Neural progenitor cell (in vitro differentiated cells): ENCODE data around the gene NBPF11. TPM values are rescaled to one million over a fixed set of nuclear protein-coding genes. Genes with fewer than 3 reads are reported as not detected.
"Not testable (repeated sequence)": the region's sequence is repeated elsewhere in the genome, so short reads cannot be mapped to it uniquely, and the experiment has no call there.

Source experiments
- DNase-seq: peaks from one replicate; pipeline ENCODE4 v3.0.0-alpha.2; 2016; ENCODE audit warnings: low spot score
- H2AFZ ChIP-seq: fragments of 200-600 bp; sonication (generic); replicated peaks from 2 replicates; pipeline ENCODE4 v1.6.1; 2016; ENCODE audit warnings: antibody characterized with exemption
- H3F3A ChIP-seq: fragments of 200-600 bp; sonication (generic); 2 replicates; pipeline ENCODE4 v1.6.1; 2016; ENCODE audit warnings: antibody characterized with exemption, low read depth
- H3K27ac ChIP-seq: fragments of 200-600 bp; sonication (generic); 2 replicates; pipeline ENCODE4 v1.5.1; 2016; ENCODE audit warnings: mild to moderate bottlenecking
- H3K27me3 ChIP-seq: fragments of 200-600 bp; sonication (generic); 2 replicates; pipeline ENCODE4 v1.6.1; 2016; ENCODE audit warnings: mild to moderate bottlenecking, moderate library complexity
- H3K36me3 ChIP-seq: fragments of 200-600 bp; sonication (generic); 2 replicates; pipeline ENCODE4 v1.5.1; 2016
- H3K4me1 ChIP-seq: fragments of 200-600 bp; sonication (generic); 2 replicates; pipeline ENCODE4 v1.6.1; 2016; ENCODE audit warnings: mixed run types
- H3K4me2 ChIP-seq: fragments of 200-600 bp; sonication (generic); 2 replicates; pipeline ENCODE4 v1.6.1; 2016
- H3K4me3 ChIP-seq: fragments of 200-600 bp; sonication (generic); 2 replicates; pipeline ENCODE4 v1.5.1; 2016
- H3K79me2 ChIP-seq: fragments of 200-600 bp; sonication (generic); 2 replicates; pipeline ENCODE4 v1.6.1; 2016; ENCODE audit warnings: low read depth
- H3K9ac ChIP-seq: fragments of 200-600 bp; sonication (generic); 2 replicates; pipeline ENCODE4 v1.6.1; 2016
- H3K9me3 ChIP-seq: fragments of 200-600 bp; sonication (generic); 2 replicates; pipeline ENCODE4 v1.5.1; 2016; ENCODE audit warnings: low read depth
- H4K20me1 ChIP-seq: fragments of 200-600 bp; sonication (generic); 2 replicates; pipeline ENCODE4 v1.6.1; 2016; ENCODE audit warnings: low read depth
- H3K27ac Mint-ChIP-seq: 3 replicates; pipeline ENCODE4 v1.8.0; 2021; ENCODE audit warnings: mixed read lengths
- H3K27me3 Mint-ChIP-seq: 2 replicates; pipeline ENCODE4 v1.8.0; 2022; ENCODE audit warnings: low read depth, mild to moderate bottlenecking, inconsistent platforms, moderate library complexity, mixed read lengths; ENCODE audit not compliant: insufficient read depth
- H3K36me3 Mint-ChIP-seq: 3 replicates; pipeline ENCODE4 v1.8.0; 2021; ENCODE audit warnings: mixed read lengths
- H3K4me1 Mint-ChIP-seq: 3 replicates; pipeline ENCODE4 v1.8.0; 2021; ENCODE audit warnings: mixed read lengths
- H3K4me3 Mint-ChIP-seq: 3 replicates; pipeline ENCODE4 v1.8.0; 2021; ENCODE audit warnings: mild to moderate bottlenecking, moderate library complexity, mixed read lengths
- H3K9me3 Mint-ChIP-seq: 3 replicates; pipeline ENCODE4 v1.8.0; 2020; ENCODE audit warnings: mixed read lengths
- total RNA-seq: library from RNA; depleted of rRNA; stranded (reverse); fragments of >200 nt; gene quantifications from 2 replicates; pipeline ENCODE4 v1.2.3, GENCODE V29; 2015; ENCODE audit warnings: low replicate concordance

The NBPF11 gene
- 9.1 TPM in 2 replicates for total RNA-seq

GRCh38 chr1:148151911-148152656 lies at the start of gene NBPF11:
TSS of gene NBPF11 (minus strand) at chr1:148152281. CDS start at chr1:148127003, 25,278 bp downstream.
- not testable (repeated sequence) for H3K9me3 ChIP-seq, H3K79me2 ChIP-seq, H4K20me1 ChIP-seq, H3F3A ChIP-seq, H3K9me3 Mint-ChIP-seq, H3K36me3 ChIP-seq, H3K36me3 Mint-ChIP-seq, H3K27ac ChIP-seq, H3K4me1 ChIP-seq, H3K27me3 Mint-ChIP-seq
- H3K4me2 ChIP-seq: peak within 1 kb of the TSS; percentile 98
- H3K9ac ChIP-seq: peak within 1 kb of the TSS; percentile 45
- peak; percentile 82 for DNase-seq
- H3K27ac Mint-ChIP-seq: peak within 1 kb of the TSS; percentile 95
- peaks cover 14% of the 10 kb centered on the region for H3K4me1 Mint-ChIP-seq
- peaks cover 12% of the 10 kb centered on the region for H3K27me3 ChIP-seq
- H2AFZ ChIP-seq: peak within 1 kb of the TSS; percentile 82
- H3K4me3 Mint-ChIP-seq: peak within 1 kb of the TSS; percentile 98
- H3K4me3 ChIP-seq: peak within 1 kb of the TSS; percentile 90

- not testable (repeated sequence) for H3K9me3 ChIP-seq, H3F3A ChIP-seq, H3K79me2 ChIP-seq, H3K27ac ChIP-seq, H4K20me1 ChIP-seq, DNase-seq, H3K27me3 ChIP-seq, H3K4me1 ChIP-seq, H2AFZ ChIP-seq, H3K27me3 Mint-ChIP-seq, H3K9ac ChIP-seq, H3K4me3 ChIP-seq, H3K4me1 Mint-ChIP-seq, H3K36me3 ChIP-seq, H3K4me3 Mint-ChIP-seq, H3K4me2 ChIP-seq, H3K9me3 Mint-ChIP-seq, H3K27ac Mint-ChIP-seq, H3K36me3 Mint-ChIP-seq
Measured at GRCh38 chr1:148197396-148197795, 45.3 kb upstream of the NBPF11 start.

GRCh38 chr1:148196949-148197348 lies 44.9 kb upstream of the NBPF11 start:
- not testable (repeated sequence) for H4K20me1 ChIP-seq, DNase-seq, H3K9me3 ChIP-seq, H3K4me3 ChIP-seq, H3K4me1 ChIP-seq, H3K27me3 ChIP-seq, H3K9ac ChIP-seq, H3K79me2 ChIP-seq, H3K27ac Mint-ChIP-seq, H3K36me3 ChIP-seq, H3K4me3 Mint-ChIP-seq, H3K27ac ChIP-seq, H3K4me2 ChIP-seq, H2AFZ ChIP-seq, H3K9me3 Mint-ChIP-seq, H3F3A ChIP-seq, H3K4me1 Mint-ChIP-seq, H3K27me3 Mint-ChIP-seq, H3K36me3 Mint-ChIP-seq

GRCh38 chr1:148195115-148195514 lies 43.0 kb upstream of the NBPF11 start:
- H2AFZ ChIP-seq, H3K4me1 Mint-ChIP-seq, H3K9me3 Mint-ChIP-seq, H3K4me3 ChIP-seq, H3K9ac ChIP-seq, H3K36me3 ChIP-seq, H4K20me1 ChIP-seq, H3K4me3 Mint-ChIP-seq, H3K27ac ChIP-seq, H3K4me1 ChIP-seq, H3K36me3 Mint-ChIP-seq, H3K4me2 ChIP-seq, H3K27ac Mint-ChIP-seq, H3K79me2 ChIP-seq, H3K27me3 Mint-ChIP-seq, H3K9me3 ChIP-seq, H3F3A ChIP-seq, H3K27me3 ChIP-seq, DNase-seq: not testable (repeated sequence)

GRCh38 chr1:148188768-148189167 lies 36.7 kb upstream of the NBPF11 start:
- not testable (repeated sequence) for H3K27me3 Mint-ChIP-seq, H3K27ac Mint-ChIP-seq, H3K4me3 ChIP-seq, H3F3A ChIP-seq, H3K4me1 Mint-ChIP-seq, H3K9ac ChIP-seq, H3K36me3 ChIP-seq, DNase-seq, H3K4me2 ChIP-seq, H3K79me2 ChIP-seq, H3K36me3 Mint-ChIP-seq, H3K9me3 ChIP-seq, H2AFZ ChIP-seq, H3K9me3 Mint-ChIP-seq, H3K4me1 ChIP-seq, H3K4me3 Mint-ChIP-seq, H4K20me1 ChIP-seq, H3K27ac ChIP-seq, H3K27me3 ChIP-seq

- H3K4me1 ChIP-seq, H3K27ac ChIP-seq, H3K27me3 Mint-ChIP-seq, DNase-seq, H3K4me1 Mint-ChIP-seq, H3K27ac Mint-ChIP-seq, H3K4me3 ChIP-seq, H3F3A ChIP-seq, H3K9me3 ChIP-seq, H3K36me3 Mint-ChIP-seq, H3K9ac ChIP-seq, H4K20me1 ChIP-seq, H3K9me3 Mint-ChIP-seq, H3K79me2 ChIP-seq, H2AFZ ChIP-seq, H3K27me3 ChIP-seq, H3K36me3 ChIP-seq, H3K4me3 Mint-ChIP-seq, H3K4me2 ChIP-seq: not testable (repeated sequence)
Measured at GRCh38 chr1:148178682-148179081, 26.6 kb upstream of the NBPF11 start.

- H3K27me3 Mint-ChIP-seq, H3K27ac ChIP-seq, H3K27ac Mint-ChIP-seq, H3K4me2 ChIP-seq, H3K27me3 ChIP-seq, H3K4me3 Mint-ChIP-seq, H2AFZ ChIP-seq, H3K4me1 ChIP-seq, H3K36me3 Mint-ChIP-seq, DNase-seq, H3K9ac ChIP-seq, H4K20me1 ChIP-seq, H3K9me3 Mint-ChIP-seq, H3K79me2 ChIP-seq, H3K4me1 Mint-ChIP-seq, H3K36me3 ChIP-seq, H3K4me3 ChIP-seq, H3K9me3 ChIP-seq, H3F3A ChIP-seq: not testable (repeated sequence)
Measured at GRCh38 chr1:148175414-148175813, 23.3 kb upstream of the NBPF11 start.

GRCh38 chr1:148171995-148172394 lies 19.9 kb upstream of the NBPF11 start:
- H3K79me2 ChIP-seq, H3K4me1 ChIP-seq, H3K9me3 ChIP-seq, H3K9ac ChIP-seq, H3K4me3 ChIP-seq, H3K27ac Mint-ChIP-seq, H3K4me2 ChIP-seq, H3K4me3 Mint-ChIP-seq, H3K27me3 ChIP-seq, H3K9me3 Mint-ChIP-seq, H4K20me1 ChIP-seq, H3K4me1 Mint-ChIP-seq, H3K36me3 ChIP-seq, H3K27me3 Mint-ChIP-seq, DNase-seq, H3F3A ChIP-seq, H3K27ac ChIP-seq, H2AFZ ChIP-seq, H3K36me3 Mint-ChIP-seq: not testable (repeated sequence)
